SK-MEL-5 (cell line): ENCODE data around the gene BCHE. TPM values are rescaled to one million over a fixed set of nuclear protein-coding genes. Genes with fewer than 3 reads are reported as not detected.

Experiments used
- DNase-seq: peaks from one replicate; pipeline ENCODE4 v3.0.0-alpha.2; 2016; ENCODE audit warnings: low read depth, low spot score
- in situ Hi-C: cut with HindIII; loops from 2 replicates; pipeline ENCODE4 v1.10.0; 2016; ENCODE audit warnings: low sequenced_read_pairs, high pct_unique_total_duplicates, low pct_unique_long_range_greater_than_20kb
- total RNA-seq: library from RNA; depleted of rRNA; stranded (reverse); fragments of >200 nt; shearing (Covaris generic); gene quantifications from 2 replicates; pipeline ENCODE4 v1.2.3, GENCODE V29; 2014

Gene BCHE
- total RNA-seq, 1 experiment from 2014 or later, result 68.8 TPM

- in situ Hi-C loops, result no loop called here
- no peak for DNase-seq
Measured at GRCh38 chr3:165778891-165779290, 58.3 kb downstream of the BCHE start.

DNA sequence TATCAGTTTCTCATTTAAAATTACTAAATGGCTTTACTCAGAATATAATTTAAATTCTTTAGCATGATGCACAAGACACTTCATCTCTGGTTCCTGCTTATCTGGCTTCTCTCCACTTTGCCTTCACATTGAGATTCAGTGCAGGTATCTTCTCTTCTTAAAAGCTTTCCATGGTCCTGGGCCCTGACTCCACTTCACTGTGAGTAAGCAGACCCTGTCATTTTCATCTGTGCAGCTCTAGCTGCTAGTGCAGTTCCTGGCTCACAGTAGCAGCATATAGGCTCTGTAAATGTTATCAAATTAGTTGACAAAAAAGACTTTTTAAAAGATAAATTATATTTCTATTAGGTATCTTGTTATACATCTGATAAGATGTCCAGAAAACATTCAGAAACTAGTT lies 58.8 kb downstream of the BCHE start:
- in situ Hi-C loops, result no loop called here
- DNase-seq, result no peak

GRCh38 chr3:165775824-165776223 lies 61.4 kb downstream of the BCHE start:
- no peak for DNase-seq
- in situ Hi-C loops, result no loop called here

DNA sequence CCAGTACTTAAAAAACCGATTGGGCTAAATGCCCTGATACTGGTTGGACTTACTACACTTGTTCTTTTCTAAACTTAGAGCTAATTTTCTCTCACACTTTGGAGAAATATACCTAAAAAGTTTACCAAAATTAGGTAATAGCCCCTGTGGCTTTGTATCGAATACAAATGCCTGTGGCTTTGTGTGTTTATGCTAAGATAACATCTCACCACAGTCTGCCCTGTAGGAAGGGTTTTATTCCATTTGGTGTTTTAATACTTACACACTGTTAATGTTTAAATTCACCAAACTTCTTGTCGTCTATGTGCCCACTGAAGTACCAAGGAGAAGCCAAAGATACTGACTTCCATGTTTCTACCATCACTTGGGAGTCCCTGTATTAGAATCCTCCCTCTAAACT lies 66.4 kb downstream of the BCHE start:
- in situ Hi-C loops, result no loop called here
- no peak for DNase-seq

DNA sequence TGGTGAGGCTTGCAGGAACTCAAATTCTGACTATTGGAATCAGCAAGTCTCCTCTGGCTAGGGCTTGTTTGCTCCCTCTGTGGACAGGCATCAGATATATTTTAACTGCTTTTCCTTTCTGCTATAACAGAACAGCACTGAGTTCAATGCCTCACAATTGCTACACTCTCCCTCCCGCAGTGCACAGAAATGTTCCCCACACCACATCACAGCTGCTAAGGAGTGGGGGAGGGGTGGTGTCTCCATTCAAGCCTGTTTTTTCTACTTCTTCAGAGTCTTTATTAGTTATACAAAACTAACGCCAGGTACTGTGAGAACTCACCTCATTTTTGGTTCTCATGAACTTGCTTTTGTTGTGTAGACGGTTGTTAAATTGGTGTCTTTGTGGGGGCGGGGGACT lies 68.5 kb downstream of the BCHE start:
- no peak for DNase-seq
- in situ Hi-C loops, result no loop called here

GRCh38 chr3:165759041-165759440 lies 78.2 kb downstream of the BCHE start:
- in situ Hi-C loops, result no loop called here
- no peak for DNase-seq

DNA sequence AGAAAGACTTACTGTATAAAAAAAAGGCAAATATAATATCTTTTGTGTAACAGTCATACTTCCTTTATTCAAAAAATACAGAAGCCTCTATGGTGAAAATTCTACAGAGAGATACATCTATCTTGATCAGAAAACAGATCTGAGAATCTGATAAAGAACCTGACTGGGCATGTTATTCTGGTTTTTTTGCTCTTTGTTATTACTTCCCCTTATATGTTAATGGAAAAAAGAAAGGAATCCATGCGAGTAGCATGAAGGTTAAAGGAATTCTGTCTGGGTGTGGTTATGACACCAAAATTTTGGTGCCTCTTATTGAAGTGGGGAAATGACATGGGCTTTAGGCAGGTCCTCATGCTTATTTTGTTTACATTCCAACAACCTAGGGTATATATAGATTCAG lies 81.7 kb downstream of the BCHE start:
- in situ Hi-C loops, result no loop called here
- no peak for DNase-seq

- in situ Hi-C loops, result no loop called here
- DNase-seq, result no peak
Measured at GRCh38 chr3:165754219-165755007, 82.8 kb downstream of the BCHE start.

DNA sequence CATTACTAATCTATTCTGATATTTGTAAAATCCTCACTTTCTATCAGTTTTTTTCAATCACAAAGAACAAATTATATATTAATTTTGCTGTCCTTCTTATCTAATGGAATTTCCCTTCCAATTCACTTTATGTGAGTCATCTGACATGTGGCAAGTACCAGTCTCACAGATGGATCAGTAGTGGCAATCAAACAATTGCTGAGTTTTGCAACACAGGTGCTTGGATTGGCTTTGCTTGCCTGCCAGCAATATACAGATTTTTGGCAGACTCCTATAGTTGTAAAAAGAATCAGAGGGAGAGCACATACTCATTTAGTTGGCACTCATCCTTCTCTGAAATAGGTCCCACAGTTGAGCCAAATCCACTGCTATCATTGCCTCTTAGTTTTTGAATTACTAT lies 83.7 kb downstream of the BCHE start:
- DNase-seq, result no peak
- in situ Hi-C loops, result no loop called here

DNA sequence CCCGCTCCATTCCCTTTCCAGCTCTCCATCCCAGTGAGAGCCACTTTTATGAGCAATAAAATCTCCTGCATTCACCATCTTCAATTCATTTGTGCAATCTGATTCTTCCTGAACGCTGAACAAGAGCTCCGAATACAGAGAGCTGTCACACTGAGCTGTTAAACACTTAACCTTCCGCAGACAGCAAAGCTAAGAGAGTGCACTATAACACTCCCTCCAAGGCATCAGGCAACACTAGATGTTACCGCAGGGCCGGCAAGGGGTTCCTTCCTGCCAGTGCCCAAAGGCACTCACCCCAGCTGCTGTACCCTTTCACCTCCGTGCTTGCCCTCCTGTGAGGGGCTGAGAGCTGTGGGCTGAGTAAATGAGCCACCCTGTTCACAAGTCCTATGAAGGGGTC lies 85.6 kb downstream of the BCHE start:
- DNase-seq, result no peak
- in situ Hi-C loops, result no loop called here

GRCh38 chr3:165749821-165750220 lies 87.4 kb downstream of the BCHE start:
- in situ Hi-C loops, result no loop called here
- DNase-seq, result peak; percentile 48

GRCh38 chr3:165749241-165749640 lies 88.0 kb downstream of the BCHE start:
- DNase-seq, result no peak
- in situ Hi-C loops, result no loop called here

- DNase-seq, result no peak
- in situ Hi-C loops, result no loop called here
Measured at GRCh38 chr3:165748094-165748493, 89.1 kb downstream of the BCHE start.

- DNase-seq, result no peak
- in situ Hi-C loops, result no loop called here
Measured at GRCh38 chr3:165746874-165747273, 90.3 kb downstream of the BCHE start.

GRCh38 chr3:165744025-165744424 lies 93.2 kb downstream of the BCHE start:
- DNase-seq, result no peak

DNA sequence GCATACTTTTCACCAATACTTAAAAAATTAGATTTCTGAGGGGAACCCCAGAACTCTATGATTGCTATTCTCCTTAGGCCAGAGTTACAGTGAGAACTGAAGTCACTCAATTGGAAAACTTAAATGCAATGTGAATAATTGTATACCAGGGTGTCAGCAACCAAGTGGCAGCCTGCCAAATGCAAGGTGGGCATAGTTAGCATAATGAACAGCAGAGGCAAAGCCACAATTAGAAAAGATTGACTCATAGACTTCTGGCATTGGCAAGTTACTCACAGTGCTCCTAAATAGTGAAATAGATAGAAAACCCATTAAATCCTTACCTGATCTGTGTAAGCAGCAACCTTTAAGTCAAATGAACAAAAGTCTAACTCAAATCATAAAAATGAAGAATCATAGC lies 94.9 kb downstream of the BCHE start:
- in situ Hi-C loops, result no loop called here
- no peak for DNase-seq

More at GRCh38 chr3:165744025-165744424, 93.2 kb downstream of the BCHE start:
- in situ Hi-C loops, result no loop called here

GRCh38 chr3:165729756-165730155 lies 107.5 kb downstream of the BCHE start:
- in situ Hi-C loops, result no loop called here
- no peak for DNase-seq

- no peak for DNase-seq
- in situ Hi-C loops, result no loop called here
Measured at GRCh38 chr3:165728924-165729323, 108.3 kb downstream of the BCHE start.

DNA sequence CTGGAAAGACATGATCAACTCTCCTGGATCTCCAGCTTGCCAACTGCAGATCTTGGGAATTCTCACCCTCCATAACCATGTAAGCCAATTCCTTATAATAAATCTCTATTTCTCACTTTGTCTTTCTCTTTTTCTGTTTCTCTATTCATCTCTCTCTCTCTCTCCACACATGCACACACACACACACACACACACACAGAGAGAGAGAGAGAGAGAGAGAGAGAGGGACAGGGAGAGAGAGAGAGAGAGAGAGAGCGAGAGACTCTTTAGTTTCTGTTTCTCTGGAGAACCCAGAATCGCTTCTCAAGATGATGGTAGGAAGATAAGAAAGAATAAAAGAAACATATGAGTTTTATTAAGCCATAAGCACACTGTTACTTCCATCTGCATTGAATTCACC lies 111.9 kb downstream of the BCHE start:
- DNase-seq, result no peak
- in situ Hi-C loops, result no loop called here
